HCT116 (cell line): ENCODE results near the gene CTXND1. TPM values are rescaled to one million over a fixed set of nuclear protein-coding genes. Genes with fewer than 3 reads are reported as not detected.

ENCODE experiments used
- ATAC-seq: fragments of 200-7000 bp; cut with Tn5 transposase; 2 replicates; pipeline ENCODE4 v1.9.1; 2020; ENCODE audit warnings: mild to moderate bottlenecking, moderate library complexity
- BruUV-seq: library from RNA; stranded (reverse); fragments of 400-500 nt; replicated peaks from 2 replicates; lab custom pipeline; 2021; lab: Mats Ljungman, UMichigan
- CTCF ChIA-PET: fragments of 300-600 bp; sonication (Branson Sonifier 250); formaldehyde crosslinking; loops from one replicate; lab custom pipeline; 2021; ENCODE audit warnings: antibody characterized with exemption; lab: Charles Lee
- POLR2A ChIA-PET: fragments of 300-600, 350-600 bp; sonication (Branson Sonifier 250); formaldehyde crosslinking; loops from one replicate; lab custom pipeline; 2021; ENCODE audit warnings: antibody characterized with exemption; lab: Charles Lee
- RAD21 ChIA-PET, 2 experiments: fragments of 300-600 bp; sonication (Branson Sonifier 250); formaldehyde crosslinking; loops; one replicate each; lab custom pipeline; 2023; ENCODE audit warnings: low total read pairs in 2 of 2; ENCODE audit not compliant: uncharacterized antibody in 2 of 2, unreplicated experiment in 2 of 2, low non-redundant PET in 1 of 2; lab: Charles Lee
- DNase-seq: peaks from one replicate; pipeline ENCODE4 v3.0.0-alpha.2; 2010; ENCODE audit warnings: low read depth, low spot score
- H2AFZ ChIP-seq: fragments of 200-600 bp; shearing (Covaris generic), sonication (generic); 2 replicates; pipeline ENCODE4 v1.6.1; 2017; ENCODE audit warnings: low read depth, mixed run types, mixed read lengths, antibody characterized with exemption, low read length; ENCODE audit not compliant: poor library complexity, severe bottlenecking
- H3K27ac ChIP-seq: 2 replicates; pipeline ENCODE4 v1.5.1; 2012; ENCODE audit warnings: low read depth, low read length
- H3K27me3 ChIP-seq: fragments of 200-600 bp; sonication (generic); 2 replicates; pipeline ENCODE4 v1.6.1; 2016; ENCODE audit warnings: mixed run types, low read length, mixed read lengths; ENCODE audit not compliant: insufficient read depth
- H3K36me3 ChIP-seq, 2 experiments: fragments of 200-500 bp in 1 of 2; fragments of 200-600 bp in 1 of 2; sonication (Bioruptor generic) in 1 of 2; sonication (generic) in 1 of 2; 2 replicates each; pipeline versions ENCODE4 v1.5.1 to v1.6.1; 2014 to 2016; ENCODE audit warnings: low read length in 2 of 2, inconsistent platforms in 1 of 2, mixed read lengths in 1 of 2, mixed run types in 1 of 2; ENCODE audit not compliant: insufficient read depth in 2 of 2, control insufficient read depth in 1 of 2
- H3K4me1 ChIP-seq, 2 experiments: fragments of 200-600 bp in 1 of 2; sonication (generic) in 1 of 2; 2 replicates each; pipeline versions ENCODE4 v1.5.1 to v1.6.1; 2012 to 2017; ENCODE audit warnings: low read length in 2 of 2, inconsistent platforms in 1 of 2, mild to moderate bottlenecking in 1 of 2, mixed read lengths in 1 of 2, mixed run types in 1 of 2, moderate library complexity in 1 of 2; ENCODE audit not compliant: insufficient read depth in 2 of 2, control insufficient read depth in 1 of 2
- H3K4me2 ChIP-seq: fragments of 200-600 bp; sonication (generic); 2 replicates; pipeline ENCODE4 v1.6.1; 2017; ENCODE audit warnings: mixed run types, low read length, mixed read lengths
- H3K4me3 ChIP-seq, 2 experiments: fragments of 200-600 bp in 1 of 2; sonication (generic) in 1 of 2; replicated peaks in 1 of 2; 2 replicates each; pipeline ENCODE4 v1.5.1; 2011 to 2016; ENCODE audit warnings: low read length in 2 of 2, control low read depth in 1 of 2, low read depth in 1 of 2, mild to moderate bottlenecking in 1 of 2, mixed read lengths in 1 of 2, mixed run types in 1 of 2
- H3K79me2 ChIP-seq: fragments of 200-600 bp; sonication (generic); 2 replicates; pipeline ENCODE4 v1.6.1; 2017; ENCODE audit warnings: mild to moderate bottlenecking, mixed run types, low read length, moderate library complexity, mixed read lengths; ENCODE audit not compliant: insufficient read depth
- H3K9ac ChIP-seq: fragments of 200-600 bp; sonication (generic); 2 replicates; pipeline ENCODE4 v1.6.1; 2016; ENCODE audit warnings: low read length, mixed read lengths
- H3K9me2 ChIP-seq: fragments of 200-600 bp; sonication (generic), shearing (Covaris generic); 2 replicates; pipeline ENCODE4 v1.6.1; 2017; ENCODE audit warnings: mixed run types, mild to moderate bottlenecking, moderate library complexity; ENCODE audit not compliant: insufficient read depth
- H3K9me3 ChIP-seq, 2 experiments: fragments of 200-500 bp in 1 of 2; fragments of 200-600 bp in 1 of 2; sonication (Bioruptor generic) in 1 of 2; sonication (generic) in 1 of 2; 2 replicates each; pipeline ENCODE4 v1.6.1; 2014 to 2017; ENCODE audit warnings: low read length in 2 of 2, mixed read lengths in 2 of 2, inconsistent platforms in 1 of 2, low read depth in 1 of 2, mild to moderate bottlenecking in 1 of 2, mixed run types in 1 of 2, moderate library complexity in 1 of 2; ENCODE audit not compliant: control insufficient read depth in 1 of 2, insufficient read depth in 1 of 2
- H4K20me1 ChIP-seq: fragments of 200-600 bp; sonication (generic), shearing (Covaris generic); 2 replicates; pipeline ENCODE4 v1.6.1; 2017; ENCODE audit warnings: mixed run types, mild to moderate bottlenecking, moderate library complexity; ENCODE audit not compliant: insufficient read depth
- CBX3 ChIP-seq: IDR thresholded peaks from 2 replicates; pipeline ENCODE4 v1.6.1; 2012; ENCODE audit warnings: low read depth
- CEBPB ChIP-seq: IDR thresholded peaks from 2 replicates; pipeline ENCODE4 v1.6.1; 2012; ENCODE audit warnings: low read depth
- EZH2 ChIP-seq: fragments of 200-600 bp; sonication (generic); IDR thresholded peaks from 2 replicates; pipeline ENCODE4 v1.6.1; 2017; ENCODE audit warnings: antibody characterized with exemption, mixed run types
- JUND ChIP-seq: IDR thresholded peaks from 2 replicates; pipeline ENCODE4 v1.6.1; 2012
- MAX ChIP-seq: IDR thresholded peaks from 2 replicates; pipeline ENCODE4 v1.6.1; 2012
- RAD21 ChIP-seq: IDR thresholded peaks from 2 replicates; pipeline ENCODE4 v1.6.1; 2012; ENCODE audit warnings: low read depth, mild to moderate bottlenecking
- SIN3A ChIP-seq: IDR thresholded peaks from 2 replicates; pipeline ENCODE4 v1.6.1; 2012; ENCODE audit warnings: low read depth
- SP1 ChIP-seq: IDR thresholded peaks from 2 replicates; pipeline ENCODE4 v1.6.1; 2012; ENCODE audit warnings: low read depth
- SRF ChIP-seq: IDR thresholded peaks from 2 replicates; pipeline ENCODE4 v1.6.1; 2012; ENCODE audit warnings: low read depth
- TCF7L2 ChIP-seq: IDR thresholded peaks from 2 replicates; pipeline ENCODE4 v1.7.0; 2011; ENCODE audit warnings: borderline replicate concordance, inconsistent platforms; ENCODE audit not compliant: insufficient read depth, insufficient read length; ENCODE audit errors: extremely low read depth
- YY1 ChIP-seq: IDR thresholded peaks from 2 replicates; pipeline ENCODE4 v1.6.1; 2011; ENCODE audit warnings: low read length, low read depth, moderate library complexity, mild to moderate bottlenecking; ENCODE audit not compliant: insufficient replicate concordance; ENCODE audit errors: extremely low read depth
- intact Hi-C: fragments of 100-400 bp; cut with micrococcal nuclease; formaldehyde crosslinking; loops from 2 replicates; pipeline ENCODE4 v1.10.0; 2022
- total RNA-seq: library from RNA; stranded (reverse); gene quantifications from one replicate; pipeline ENCODE4 v1.2.1, GENCODE V29; 2021; ENCODE audit not compliant: unreplicated experiment
- TF ChIP-seq, protein P1 (sequence below), 3 experiments: fragments of 200-600 bp in 1 of 3; sonication (generic) in 1 of 3; IDR thresholded peaks in 2 of 3; conservative IDR thresholded peaks in 1 of 3; 2 replicates each; pipeline ENCODE4 v1.5.1; 2012 to 2017; ENCODE audit warnings: low read depth in 2 of 3, low read length in 2 of 3, antibody characterized with exemption in 1 of 3, borderline replicate concordance in 1 of 3, control low read depth in 1 of 3, mild to moderate bottlenecking in 1 of 3, mixed read lengths in 1 of 3, mixed run types in 1 of 3, moderate library complexity in 1 of 3; ENCODE audit not compliant: insufficient read depth in 1 of 3
- TF ChIP-seq, protein P2 (sequence below): IDR thresholded peaks from 2 replicates; pipeline ENCODE4 v1.6.1; 2012; ENCODE audit warnings: low read depth

The CTXND1 gene
- total RNA-seq, 1 experiment from 2014 or later = not detected

- TF ChIP-seq SIN3A (no peak), SRF (no peak), EZH2 (no peak), SP1 (no peak)
Observed at GRCh38 chr15:80247320-80247719, 4.7 kb downstream of the CTXND1 start (continued).

DNA sequence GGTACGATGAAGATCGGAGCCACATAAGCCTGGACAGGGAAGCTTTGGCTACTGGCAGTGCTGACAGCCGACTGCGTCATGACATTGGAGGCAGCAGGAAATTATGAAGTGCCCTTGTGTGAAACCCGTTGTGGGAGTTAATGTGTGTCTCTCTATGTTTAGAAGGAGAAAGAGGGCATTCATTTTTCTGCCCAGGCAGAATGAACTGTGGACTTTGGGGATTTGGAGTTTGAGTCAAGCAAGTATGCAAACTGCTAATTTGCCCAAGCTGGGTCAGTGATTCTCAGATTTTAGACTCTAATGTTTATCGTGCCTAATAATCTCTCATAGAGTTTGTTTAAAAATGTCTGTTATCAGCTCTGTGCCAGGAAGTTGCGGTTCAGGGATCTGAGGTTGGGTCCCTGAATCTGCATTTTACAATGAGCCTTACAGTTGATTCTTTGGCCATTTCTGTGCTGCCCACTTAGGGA lies 5.6 kb downstream of the CTXND1 start:
- no peak overlapping the region for H3K27ac ChIP-seq
- CTCF ChIA-PET = no interaction called here
- H2AFZ ChIP-seq = no peak overlapping the region
- H3K4me2 ChIP-seq = no peak overlapping the region
- no peaks in the 10 kb centered on the region for H3K36me3 ChIP-seq
- ATAC-seq (no peak), DNase-seq (no peak)
- no peaks in the 10 kb centered on the region for H4K20me1 ChIP-seq
- H3K27me3 ChIP-seq = peaks cover 38% of the 10 kb centered on the region
- RAD21 ChIA-PET = no interaction called here
- intact Hi-C loops = loop anchor here (10.0 kb wide), 1 partner anchor 528 kb away; the partner anchor contains the start of gene CEMIP
- POLR2A ChIA-PET = no interaction called here
- H3K4me1 ChIP-seq = peaks cover 0 to 5% of the 10 kb centered on the region in 2 experiments; a peak in 1 of 4 replicates
- H3K4me3 ChIP-seq = no peak overlapping the region
- no peaks in the 10 kb centered on the region for H3K9me2 ChIP-seq
- H3K79me2 ChIP-seq = no peaks in the 10 kb centered on the region
- no peak overlapping the region for H3K9ac ChIP-seq
- no TSS peak for BruUV-seq
- no peaks in the 10 kb centered on the region for H3K9me3 ChIP-seq
- TF ChIP-seq RAD21 = no peak
- no peak for TF ChIP-seq YY1
- TF ChIP-seq JUND = no peak
- TF ChIP-seq EZH2 = no peak
- TF ChIP-seq, protein P1, sequence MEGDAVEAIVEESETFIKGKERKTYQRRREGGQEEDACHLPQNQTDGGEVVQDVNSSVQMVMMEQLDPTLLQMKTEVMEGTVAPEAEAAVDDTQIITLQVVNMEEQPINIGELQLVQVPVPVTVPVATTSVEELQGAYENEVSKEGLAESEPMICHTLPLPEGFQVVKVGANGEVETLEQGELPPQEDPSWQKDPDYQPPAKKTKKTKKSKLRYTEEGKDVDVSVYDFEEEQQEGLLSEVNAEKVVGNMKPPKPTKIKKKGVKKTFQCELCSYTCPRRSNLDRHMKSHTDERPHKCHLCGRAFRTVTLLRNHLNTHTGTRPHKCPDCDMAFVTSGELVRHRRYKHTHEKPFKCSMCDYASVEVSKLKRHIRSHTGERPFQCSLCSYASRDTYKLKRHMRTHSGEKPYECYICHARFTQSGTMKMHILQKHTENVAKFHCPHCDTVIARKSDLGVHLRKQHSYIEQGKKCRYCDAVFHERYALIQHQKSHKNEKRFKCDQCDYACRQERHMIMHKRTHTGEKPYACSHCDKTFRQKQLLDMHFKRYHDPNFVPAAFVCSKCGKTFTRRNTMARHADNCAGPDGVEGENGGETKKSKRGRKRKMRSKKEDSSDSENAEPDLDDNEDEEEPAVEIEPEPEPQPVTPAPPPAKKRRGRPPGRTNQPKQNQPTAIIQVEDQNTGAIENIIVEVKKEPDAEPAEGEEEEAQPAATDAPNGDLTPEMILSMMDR (IDR thresholded peaks at IDR 0.05 in 2 of 3, conservative IDR thresholded peaks at IDR 0.05 in 1 of 3; ENCODE audit: borderline replicate concordance in 1 of 3, insufficient read depth in 1 of 3, low read depth in 2 of 3, low read length in 2 of 3) = no peak
- TF ChIP-seq CBX3 = no peak
- TF ChIP-seq TCF7L2 = no peak
- TF ChIP-seq, protein P2, sequence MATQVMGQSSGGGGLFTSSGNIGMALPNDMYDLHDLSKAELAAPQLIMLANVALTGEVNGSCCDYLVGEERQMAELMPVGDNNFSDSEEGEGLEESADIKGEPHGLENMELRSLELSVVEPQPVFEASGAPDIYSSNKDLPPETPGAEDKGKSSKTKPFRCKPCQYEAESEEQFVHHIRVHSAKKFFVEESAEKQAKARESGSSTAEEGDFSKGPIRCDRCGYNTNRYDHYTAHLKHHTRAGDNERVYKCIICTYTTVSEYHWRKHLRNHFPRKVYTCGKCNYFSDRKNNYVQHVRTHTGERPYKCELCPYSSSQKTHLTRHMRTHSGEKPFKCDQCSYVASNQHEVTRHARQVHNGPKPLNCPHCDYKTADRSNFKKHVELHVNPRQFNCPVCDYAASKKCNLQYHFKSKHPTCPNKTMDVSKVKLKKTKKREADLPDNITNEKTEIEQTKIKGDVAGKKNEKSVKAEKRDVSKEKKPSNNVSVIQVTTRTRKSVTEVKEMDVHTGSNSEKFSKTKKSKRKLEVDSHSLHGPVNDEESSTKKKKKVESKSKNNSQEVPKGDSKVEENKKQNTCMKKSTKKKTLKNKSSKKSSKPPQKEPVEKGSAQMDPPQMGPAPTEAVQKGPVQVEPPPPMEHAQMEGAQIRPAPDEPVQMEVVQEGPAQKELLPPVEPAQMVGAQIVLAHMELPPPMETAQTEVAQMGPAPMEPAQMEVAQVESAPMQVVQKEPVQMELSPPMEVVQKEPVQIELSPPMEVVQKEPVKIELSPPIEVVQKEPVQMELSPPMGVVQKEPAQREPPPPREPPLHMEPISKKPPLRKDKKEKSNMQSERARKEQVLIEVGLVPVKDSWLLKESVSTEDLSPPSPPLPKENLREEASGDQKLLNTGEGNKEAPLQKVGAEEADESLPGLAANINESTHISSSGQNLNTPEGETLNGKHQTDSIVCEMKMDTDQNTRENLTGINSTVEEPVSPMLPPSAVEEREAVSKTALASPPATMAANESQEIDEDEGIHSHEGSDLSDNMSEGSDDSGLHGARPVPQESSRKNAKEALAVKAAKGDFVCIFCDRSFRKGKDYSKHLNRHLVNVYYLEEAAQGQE = no peak
- TF ChIP-seq CEBPB = no peak
- TF ChIP-seq SIN3A = no peak
- no peak for TF ChIP-seq MAX
